Activated B cell treated with CpG ODN at 0.5 μM for 24 hours (primary cell): ENCODE measurements around the gene TPM4. TPM values are rescaled to one million over a fixed set of nuclear protein-coding genes. Genes with fewer than 3 reads are reported as not detected.

Experiments
- ATAC-seq: fragments of 200-7000 bp; cut with Tn5 transposase; one replicate; pipeline ENCODE4 v1.10.0; 2021; ENCODE audit warnings: low read depth, mild to moderate bottlenecking, moderate library complexity
- CTCF ChIA-PET: fragments of 350-600 bp; sonication (Branson Sonifier 250); formaldehyde crosslinking; loops from one replicate; lab custom pipeline; 2021; ENCODE audit warnings: antibody characterized with exemption; lab: Charles Lee
- POLR2A ChIA-PET: fragments of 350-600 bp; sonication (Branson Sonifier 250); formaldehyde crosslinking; loops from one replicate; lab custom pipeline; 2021; ENCODE audit warnings: antibody characterized with exemption; lab: Charles Lee
- DNase-seq: peaks from one replicate; pipeline ENCODE4 v3.0.0; 2022
- H3K27ac Mint-ChIP-seq: one replicate; pipeline ENCODE4 v1.8.0; 2020; ENCODE audit warnings: mixed read lengths
- H3K27me3 Mint-ChIP-seq: one replicate; pipeline ENCODE4 v1.8.0; 2021; ENCODE audit warnings: mixed read lengths
- H3K36me3 Mint-ChIP-seq: one replicate; pipeline ENCODE4 v1.8.0; 2021; ENCODE audit warnings: low read depth, mixed read lengths
- H3K4me1 Mint-ChIP-seq: one replicate; pipeline ENCODE4 v1.8.0; 2021; ENCODE audit warnings: mixed read lengths
- H3K4me3 Mint-ChIP-seq: one replicate; pipeline ENCODE4 v1.8.0; 2020; ENCODE audit warnings: mild to moderate bottlenecking, mixed read lengths
- H3K9me3 Mint-ChIP-seq: one replicate; pipeline ENCODE4 v1.8.0; 2020; ENCODE audit warnings: mixed read lengths
- intact Hi-C: fragments of 100-400 bp; cut with micrococcal nuclease; formaldehyde crosslinking; loops from one replicate; pipeline ENCODE4 v1.15.1; 2024
- total RNA-seq: library from RNA; stranded (reverse); gene quantifications from 2 replicates; pipeline ENCODE4 v1.2.3, GENCODE V29; 2022
- TF ChIP-seq, protein P1 (sequence below): fragments of 200-600 bp; IDR thresholded peaks from one replicate; pipeline ENCODE4 v1.8.0; 2022; ENCODE audit warnings: antibody characterized with exemption, mild to moderate bottlenecking

Gene TPM4
- total RNA-seq, 1 donor from 2014 or later: 257 TPM

DNA sequence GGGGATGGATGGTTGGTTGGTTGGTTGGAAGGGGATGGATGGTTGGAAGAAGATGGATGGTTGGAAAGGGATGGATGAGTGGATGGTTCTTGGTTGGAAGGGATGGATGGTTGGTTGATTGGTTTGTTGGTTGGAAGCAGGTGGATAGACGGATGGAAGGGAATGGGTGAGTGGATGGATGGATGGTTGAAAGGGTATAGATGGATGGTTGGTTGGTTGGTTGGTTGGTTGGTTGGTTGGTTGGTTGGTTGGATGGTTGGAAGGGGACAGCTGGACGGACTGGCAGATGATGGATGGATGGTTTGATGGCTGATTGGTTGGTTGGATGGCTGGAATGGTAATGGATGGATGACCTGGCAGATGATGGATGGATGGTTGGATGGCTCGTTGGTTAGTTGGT lies 55.4 kb downstream of the TPM4 start:
- CTCF ChIA-PET: no interaction called here

DNA sequence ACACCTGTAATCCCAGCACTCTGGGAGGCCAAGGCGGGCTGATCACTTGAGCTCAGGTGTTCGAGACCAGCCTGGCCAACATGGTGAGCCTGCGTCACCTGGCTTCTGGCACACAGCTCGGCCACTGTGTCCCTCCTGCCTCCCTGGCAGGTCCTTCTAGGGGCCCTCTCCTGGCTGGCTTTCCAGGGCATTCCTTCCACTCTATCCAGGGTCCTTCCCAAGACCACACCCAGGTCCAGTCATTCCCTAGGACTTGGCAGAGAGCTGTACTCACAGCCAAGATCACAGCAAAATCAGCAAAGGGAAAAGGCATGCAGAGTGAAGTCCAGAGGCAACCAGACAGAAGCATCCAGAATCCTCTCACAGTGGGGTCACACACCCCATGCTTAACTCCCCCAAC lies 57.5 kb downstream of the TPM4 start:
- H3K4me3 Mint-ChIP-seq: no peak overlapping the region
- POLR2A ChIA-PET: interaction anchor here (0.5 to 5.4 kb wide), 5 partner anchors 10 to 118 kb away, joined by 3 to 37 read pairs (median 8); partner anchors contain the start of gene HSH2D
- peaks cover 58% of the 10 kb centered on the region for H3K36me3 Mint-ChIP-seq
- no peak for ATAC-seq
- no peak for DNase-seq
- CTCF ChIA-PET: interaction anchor here (2.3 kb wide), 1 partner anchor 15 kb away, joined by 5 read pairs; no protein-coding TSS in a partner anchor
- TF ChIP-seq, protein P1, sequence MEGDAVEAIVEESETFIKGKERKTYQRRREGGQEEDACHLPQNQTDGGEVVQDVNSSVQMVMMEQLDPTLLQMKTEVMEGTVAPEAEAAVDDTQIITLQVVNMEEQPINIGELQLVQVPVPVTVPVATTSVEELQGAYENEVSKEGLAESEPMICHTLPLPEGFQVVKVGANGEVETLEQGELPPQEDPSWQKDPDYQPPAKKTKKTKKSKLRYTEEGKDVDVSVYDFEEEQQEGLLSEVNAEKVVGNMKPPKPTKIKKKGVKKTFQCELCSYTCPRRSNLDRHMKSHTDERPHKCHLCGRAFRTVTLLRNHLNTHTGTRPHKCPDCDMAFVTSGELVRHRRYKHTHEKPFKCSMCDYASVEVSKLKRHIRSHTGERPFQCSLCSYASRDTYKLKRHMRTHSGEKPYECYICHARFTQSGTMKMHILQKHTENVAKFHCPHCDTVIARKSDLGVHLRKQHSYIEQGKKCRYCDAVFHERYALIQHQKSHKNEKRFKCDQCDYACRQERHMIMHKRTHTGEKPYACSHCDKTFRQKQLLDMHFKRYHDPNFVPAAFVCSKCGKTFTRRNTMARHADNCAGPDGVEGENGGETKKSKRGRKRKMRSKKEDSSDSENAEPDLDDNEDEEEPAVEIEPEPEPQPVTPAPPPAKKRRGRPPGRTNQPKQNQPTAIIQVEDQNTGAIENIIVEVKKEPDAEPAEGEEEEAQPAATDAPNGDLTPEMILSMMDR: no peak
- H3K9me3 Mint-ChIP-seq: peaks cover 2% of the 10 kb centered on the region
- H3K27me3 Mint-ChIP-seq: no peaks in the 10 kb centered on the region
- H3K27ac Mint-ChIP-seq: peak overlapping the region; percentile 82
- peaks cover 27% of the 10 kb centered on the region for H3K4me1 Mint-ChIP-seq
- intact Hi-C loops: no loop called here

More for the DNA sequence above, 55.4 kb downstream of the TPM4 start:
- ATAC-seq (no peak), DNase-seq (no peak)
- peaks cover 79% of the 10 kb centered on the region for H3K36me3 Mint-ChIP-seq
- POLR2A ChIA-PET: interaction anchor here (5.4 kb wide), 1 partner anchor 12 kb away, joined by 37 read pairs; no protein-coding TSS in a partner anchor
- H3K27ac Mint-ChIP-seq: no peak overlapping the region
- H3K4me1 Mint-ChIP-seq: peaks cover 19% of the 10 kb centered on the region
- TF ChIP-seq, protein P1: no peak
- intact Hi-C loops: no loop called here
- H3K4me3 Mint-ChIP-seq: no peak overlapping the region
- peaks cover 2% of the 10 kb centered on the region for H3K9me3 Mint-ChIP-seq
- H3K27me3 Mint-ChIP-seq: no peaks in the 10 kb centered on the region

DNA sequence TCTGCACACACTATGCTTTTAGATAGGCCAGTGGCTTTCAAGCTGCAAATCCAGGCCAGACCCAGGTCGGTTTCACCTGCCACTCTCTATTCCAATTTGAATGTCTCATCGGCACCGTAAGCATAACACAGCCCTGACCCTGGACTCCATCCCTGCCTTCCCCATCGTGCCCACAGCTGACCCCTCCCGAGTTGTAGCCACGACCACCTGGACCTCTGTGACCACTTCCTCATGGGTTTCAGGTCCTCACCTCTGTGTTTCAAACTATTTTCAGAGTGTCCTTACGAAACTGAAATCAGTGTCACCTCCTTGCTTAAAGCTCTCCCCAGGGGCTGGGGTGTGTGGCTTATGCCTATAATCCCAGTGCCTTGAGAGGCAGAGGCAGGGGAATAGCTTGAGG lies 58.2 kb downstream of the TPM4 start:
- H3K4me3 Mint-ChIP-seq: no peak overlapping the region
- DNase-seq: no peak
- peak; percentile 21 for ATAC-seq
- intact Hi-C loops: no loop called here
- POLR2A ChIA-PET: interaction anchor here (0.5 to 5.4 kb wide), 6 partner anchors 9 to 117 kb away, joined by 3 to 37 read pairs (median 7); partner anchors contain the start of gene HSH2D
- peaks cover 2% of the 10 kb centered on the region for H3K9me3 Mint-ChIP-seq
- TF ChIP-seq, protein P1: no peak
- CTCF ChIA-PET: interaction anchor here (0.6 kb wide), 1 partner anchor 860 kb away, joined by 3 read pairs; no protein-coding TSS in a partner anchor
- no peaks in the 10 kb centered on the region for H3K27me3 Mint-ChIP-seq
- peaks cover 51% of the 10 kb centered on the region for H3K36me3 Mint-ChIP-seq
- peaks cover 32% of the 10 kb centered on the region for H3K4me1 Mint-ChIP-seq
- peak overlapping the region; percentile 82 for H3K27ac Mint-ChIP-seq

DNA sequence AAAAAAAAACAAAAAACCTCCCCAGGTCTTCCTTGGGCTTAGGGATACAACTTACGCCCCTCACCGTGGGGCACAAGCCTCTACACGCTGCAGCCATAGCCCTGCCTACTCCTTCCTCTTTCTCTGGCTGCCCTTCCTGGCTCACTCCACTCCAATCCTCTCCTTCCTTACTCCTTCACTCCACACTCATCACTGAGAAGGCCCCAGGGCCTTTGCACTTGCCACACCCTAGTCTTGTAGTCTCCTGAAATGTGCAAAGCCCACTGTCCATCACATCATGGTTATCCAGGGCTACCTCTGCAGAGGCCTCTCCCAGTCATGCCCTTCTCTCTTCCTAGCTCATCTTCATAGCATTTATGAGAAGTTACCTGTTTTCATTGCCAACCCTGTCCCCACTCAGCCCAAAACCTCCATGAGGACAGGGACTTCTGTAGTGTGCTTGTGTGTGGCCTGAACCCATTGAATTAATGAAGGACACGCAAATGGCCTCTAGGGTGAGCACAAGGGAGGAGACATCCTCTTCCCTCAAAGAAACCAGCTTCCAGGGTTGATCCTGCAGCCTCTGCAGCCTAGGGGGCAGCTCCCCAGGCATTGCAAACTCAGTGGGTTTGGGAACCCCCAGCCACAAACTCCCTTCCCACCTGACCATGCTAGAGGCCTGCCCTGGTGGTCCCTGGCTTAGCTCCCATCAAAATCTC lies 59.3 kb downstream of the TPM4 start:
- TF ChIP-seq, protein P1: no peak
- peaks cover 2% of the 10 kb centered on the region for H3K9me3 Mint-ChIP-seq
- CTCF ChIA-PET: no interaction called here
- H3K27ac Mint-ChIP-seq: peak overlapping the region; percentile 62
- no peak overlapping the region for H3K4me3 Mint-ChIP-seq
- intact Hi-C loops: no loop called here
- DNase-seq (no peak), ATAC-seq (no peak)
- H3K4me1 Mint-ChIP-seq: peaks cover 43% of the 10 kb centered on the region
- peaks cover 42% of the 10 kb centered on the region for H3K36me3 Mint-ChIP-seq
- no peaks in the 10 kb centered on the region for H3K27me3 Mint-ChIP-seq
- POLR2A ChIA-PET: interaction anchor here (0.9 to 5.4 kb wide), 4 partner anchors 9 to 65 kb away, joined by 3 to 37 read pairs (median 14); partner anchors contain the start of gene HSH2D
